RWPE2 (cell line): Measurements from ENCODE around the gene ECE1.
"Not testable (repeated sequence)": the region's sequence is repeated elsewhere in the genome, so short reads cannot be mapped to it uniquely, and the experiment has no call there.

Experiments used
- ATAC-seq: fragments of 200-7000 bp; cut with Tn5 transposase; 3 replicates; pipeline ENCODE4 v1.9.1; 2021; ENCODE audit warnings: low read depth
- DNase-seq: peaks from one replicate; pipeline ENCODE4 v3.0.0-alpha.2; 2020; ENCODE audit warnings: low spot score
- H3K27ac ChIP-seq: fragments of 450-650 bp; 2 replicates; pipeline ENCODE4 v1.5.1; 2017; ENCODE audit warnings: mild to moderate bottlenecking; ENCODE audit not compliant: poor library complexity, severe bottlenecking
- H3K27me3 ChIP-seq: fragments of 250-450 bp; sonication (Bioruptor Pico); 2 replicates; pipeline ENCODE4 v1.5.1; 2021; ENCODE audit warnings: mild to moderate bottlenecking, moderate library complexity; ENCODE audit not compliant: insufficient read depth, poor library complexity, severe bottlenecking
- H3K36me3 ChIP-seq: fragments of 250-450 bp; sonication (Bioruptor Pico); 2 replicates; pipeline ENCODE4 v1.5.1; 2020; ENCODE audit warnings: low read depth, mild to moderate bottlenecking, moderate library complexity
- H3K4me1 ChIP-seq: fragments of 250-450 bp; sonication (Bioruptor Pico); 2 replicates; pipeline ENCODE4 v1.5.1; 2021; ENCODE audit warnings: mild to moderate bottlenecking, moderate library complexity; ENCODE audit not compliant: insufficient read depth, poor library complexity, severe bottlenecking
- H3K4me3 ChIP-seq: fragments of 250-450 bp; sonication (Bioruptor Pico); 2 replicates; pipeline ENCODE4 v1.5.1; 2021; ENCODE audit warnings: mild to moderate bottlenecking, moderate library complexity; ENCODE audit not compliant: severe bottlenecking
- H3K9me3 ChIP-seq: fragments of 250-450 bp; sonication (Bioruptor Pico); 2 replicates; pipeline ENCODE4 v1.5.1; 2021; ENCODE audit warnings: mild to moderate bottlenecking, moderate library complexity; ENCODE audit not compliant: severe bottlenecking
- CTCF ChIP-seq: fragments of 450-650 bp; IDR thresholded peaks from one replicate; pipeline ENCODE4 v1.5.1; 2017; ENCODE audit warnings: mild to moderate bottlenecking, moderate library complexity; ENCODE audit not compliant: poor library complexity, severe bottlenecking

The ECE1 gene

DNA sequence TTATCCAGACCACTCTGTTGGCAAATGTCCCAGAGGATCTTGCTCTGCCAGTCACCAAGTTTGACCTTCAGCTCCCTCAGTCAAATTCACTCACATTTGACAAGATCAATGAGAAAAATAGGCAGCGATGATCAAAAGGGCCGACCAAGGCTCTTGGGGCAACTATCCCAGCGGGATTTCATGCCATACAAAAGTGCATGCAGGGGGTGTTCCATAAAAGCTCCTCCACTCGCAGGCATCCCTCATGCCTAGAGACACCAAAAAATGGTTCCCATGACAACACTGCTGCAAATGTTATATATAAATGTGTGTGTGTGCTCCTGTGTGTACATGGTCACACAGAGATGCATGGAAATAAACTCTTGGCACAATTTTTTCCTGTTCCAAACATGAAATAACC, 97.4 kb downstream of the ECE1 start:
- no peaks in the 10 kb centered on the region for H3K36me3 ChIP-seq
- H3K4me3 ChIP-seq, result no peak overlapping the region
- H3K9me3 ChIP-seq, result no peaks in the 10 kb centered on the region
- no peak for TF ChIP-seq CTCF
- H3K27me3 ChIP-seq, result no peaks in the 10 kb centered on the region
- DNase-seq (no peak), ATAC-seq (no peak)
- H3K4me1 ChIP-seq, result no peaks in the 10 kb centered on the region
- H3K27ac ChIP-seq, result no peak overlapping the region

- Histone ChIP-seq H3K27ac (no peak overlapping the region), H3K4me3 (no peak overlapping the region), H3K36me3 (no peaks in the 10 kb centered on the region), H3K9me3 (no peaks in the 10 kb centered on the region), H3K27me3 (no peaks in the 10 kb centered on the region), H3K4me1 (no peaks in the 10 kb centered on the region)
- no peak for TF ChIP-seq CTCF
- no peak for ATAC-seq
- no peak for DNase-seq
Measured at GRCh38 chr1:21192284-21192683, 98.0 kb downstream of the ECE1 start.

DNA sequence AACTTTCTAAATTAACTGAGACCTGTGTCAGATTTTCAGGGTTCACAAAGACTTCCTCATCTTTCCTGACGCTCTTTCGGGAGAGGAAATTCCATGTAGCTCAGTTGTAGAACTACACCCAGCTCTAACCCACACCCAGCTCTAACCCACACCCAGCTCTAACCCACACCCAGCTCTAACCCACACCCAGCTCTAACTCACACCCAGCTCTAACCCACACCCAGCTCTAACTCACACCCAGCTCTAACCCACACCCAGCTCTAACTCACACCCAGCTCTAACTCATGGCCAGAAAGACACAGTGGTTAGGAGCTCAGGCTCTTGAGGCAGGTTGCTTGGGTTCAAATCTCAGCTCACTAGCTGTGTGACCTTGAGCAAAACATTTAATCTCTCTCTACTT, 99.5 kb downstream of the ECE1 start:
- not testable (repeated sequence) for H3K27ac ChIP-seq, DNase-seq, H3K4me3 ChIP-seq, H3K36me3 ChIP-seq, H3K4me1 ChIP-seq, H3K9me3 ChIP-seq, ATAC-seq, H3K27me3 ChIP-seq

- Histone ChIP-seq H3K27ac (no peak overlapping the region), H3K36me3 (no peaks in the 10 kb centered on the region), H3K27me3 (no peaks in the 10 kb centered on the region), H3K9me3 (no peaks in the 10 kb centered on the region), H3K4me1 (no peaks in the 10 kb centered on the region), H3K4me3 (no peak overlapping the region)
- TF ChIP-seq CTCF, result no peak
- ATAC-seq, result no peak
- no peak for DNase-seq
Measured at GRCh38 chr1:21189906-21190500, 100.3 kb downstream of the ECE1 start.

DNA sequence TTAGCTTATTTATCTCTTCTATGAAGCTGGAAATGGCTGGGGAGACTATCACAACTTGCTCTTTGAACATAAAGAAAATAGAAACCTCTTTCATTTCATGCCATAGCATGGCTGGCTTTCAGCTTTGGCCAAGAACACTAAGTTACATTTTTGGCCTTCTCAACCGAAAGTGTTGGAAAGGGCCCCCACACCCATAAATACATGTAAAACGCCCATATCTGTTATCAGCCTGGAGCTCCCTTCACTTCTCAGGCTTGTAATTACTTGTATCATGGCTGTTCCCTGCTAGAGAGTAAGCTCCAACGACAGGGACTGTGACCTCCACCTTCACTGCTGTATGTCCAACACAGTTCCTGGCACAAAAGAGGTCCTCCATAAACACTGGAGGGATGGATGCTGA, 100.8 kb downstream of the ECE1 start:
- DNase-seq, result no peak
- TF ChIP-seq CTCF, result no peak
- H3K27ac ChIP-seq, result no peak overlapping the region
- ATAC-seq, result no peak
- H3K9me3 ChIP-seq, result no peaks in the 10 kb centered on the region
- no peaks in the 10 kb centered on the region for H3K27me3 ChIP-seq
- H3K36me3 ChIP-seq, result no peaks in the 10 kb centered on the region
- H3K4me1 ChIP-seq, result no peaks in the 10 kb centered on the region
- H3K4me3 ChIP-seq, result no peak overlapping the region
